Body of pancreas (tissue), 4 donors: Measurements from ENCODE around the gene PFAS. TPM values are rescaled to one million over a fixed set of nuclear protein-coding genes. Genes with fewer than 3 reads are reported as not detected.

Source experiments
- ATAC-seq: fragments of 150-250 bp; one replicate; pipeline ENCODE4 v1.9.1; 2016
- DNase-seq, 4 donors: peaks; one replicate each; pipeline ENCODE4 v3.0.0-alpha.2; 2019
- H3K27ac ChIP-seq, 4 donors: fragments of 200-600 bp; sonication (generic); 1 replicate in 3 of 4; 2 replicates in 1 of 4; pipeline versions ENCODE4 v1.5.1 to v1.6.1; 2016 to 2019; ENCODE audit warnings: mild to moderate bottlenecking in 1 of 4, mixed read lengths in 1 of 4, moderate library complexity in 1 of 4
- H3K27me3 ChIP-seq, 2 donors: fragments of 200-600 bp; sonication (generic); one replicate each; pipeline ENCODE4 v1.6.0; 2016; ENCODE audit warnings: mild to moderate bottlenecking in 1 of 2
- H3K36me3 ChIP-seq, 2 donors: fragments of 200-600 bp; sonication (generic); replicated peaks in 1 of 2; 2 replicates each; pipeline ENCODE4 v1.5.1; 2016; ENCODE audit warnings: low read depth in 2 of 2; ENCODE audit not compliant: insufficient read depth in 1 of 2
- H3K4me1 ChIP-seq: fragments of 200-600 bp; sonication (generic); one replicate; pipeline ENCODE4 v1.6.0; 2016
- H3K4me3 ChIP-seq, 2 donors: fragments of 200-600 bp; sonication (generic); 1 replicate in 1 of 2; 2 replicates in 1 of 2; pipeline ENCODE4 v1.5.1; 2016 to 2019
- H3K9me3 ChIP-seq, 3 donors: fragments of 200-600 bp; sonication (generic); 1 replicate in 2 of 3; 2 replicates in 1 of 3; pipeline ENCODE4 v1.5.1; 2016
- POLR2A ChIP-seq, 3 donors: fragments of 450-650 bp; IDR thresholded peaks; one replicate each; pipeline ENCODE4 v1.6.1; 2016; ENCODE audit warnings: antibody characterized with exemption in 3 of 3, mild to moderate bottlenecking in 2 of 3
- WGBS, 2 donors: methylation state at CpG; one replicate each; pipeline ENCODE4 v1.1.5; 2017; 5-methylcytosine and 5-hydroxymethylcytosine counted together
- intact Hi-C: fragments of 100-400 bp; cut with DNase I; formaldehyde crosslinking; loops from one replicate; pipeline ENCODE4 v1.15.1; 2023
- total RNA-seq, 2 donors: library from RNA; depleted of rRNA; stranded (reverse); fragments of >200 nt; gene quantifications; one replicate each; pipeline ENCODE4 v1.1.0, GENCODE V29; 2016
- TF ChIP-seq, protein P1 (sequence below), 7 experiments: fragments of 450-650 bp in 4 of 7; fragments of 200-600 bp in 3 of 7; sonication (generic) in 3 of 7; IDR thresholded peaks; one replicate each; pipeline ENCODE4 v1.5.1; 2016 to 2019; ENCODE audit warnings: antibody characterized with exemption in 7 of 7

The PFAS gene
- total RNA-seq, 2 donors from 2014 or later: 9.9 to 33.0 TPM

DNA sequence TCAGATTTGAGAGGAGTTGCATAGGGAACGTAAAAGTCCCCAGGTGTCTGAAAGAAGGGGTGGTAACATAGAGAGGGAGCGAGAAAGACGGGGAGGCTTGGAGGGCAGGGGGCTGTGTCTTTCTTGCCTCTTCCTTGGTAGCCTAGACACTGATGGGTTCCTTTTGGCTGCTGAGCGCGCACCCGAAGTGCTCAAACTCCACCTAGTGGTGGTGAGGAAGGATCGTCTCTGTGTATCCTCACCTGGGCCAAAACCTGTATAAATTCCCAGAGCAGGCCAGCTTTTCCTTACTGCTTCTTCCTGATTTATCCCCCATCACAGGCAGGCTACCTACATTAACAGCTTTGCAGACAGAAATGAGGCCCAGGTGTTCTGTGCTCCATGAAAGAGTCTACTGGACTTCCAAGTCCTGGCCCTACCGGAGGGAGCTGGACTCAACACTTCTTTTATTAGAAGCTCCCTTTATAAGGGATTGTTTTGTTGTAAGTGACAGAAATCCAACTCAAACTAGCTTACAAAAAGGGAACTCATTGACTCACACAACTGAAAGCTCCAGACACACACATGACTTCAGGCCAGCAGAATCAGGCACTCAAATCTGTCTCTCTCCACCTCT lies 51.6 kb downstream of the PFAS start:
- ATAC-seq (peak; percentile 96), DNase-seq (peak; percentile 57 to 78 (median 68))
- Histone ChIP-seq H3K27ac (no peak overlapping the region), H3K36me3 (no peaks in the 10 kb centered on the region), H3K4me3 (no peak overlapping the region), H3K4me1 (peaks cover 7% of the 10 kb centered on the region), H3K27me3 (no peaks in the 10 kb centered on the region), H3K9me3 (no peaks in the 10 kb centered on the region)
- intact Hi-C loops: loop anchor here (10.0 kb wide), 1 partner anchor 216 kb away; the partner anchor contains the start of gene ALOX12B
- 10 to 12% methylated on average over 8 of the region's 8 CpGs for WGBS, 2 donors
- no peak for TF ChIP-seq POLR2A (IDR thresholded peaks at IDR 0.05)
- TF ChIP-seq, protein P1, sequence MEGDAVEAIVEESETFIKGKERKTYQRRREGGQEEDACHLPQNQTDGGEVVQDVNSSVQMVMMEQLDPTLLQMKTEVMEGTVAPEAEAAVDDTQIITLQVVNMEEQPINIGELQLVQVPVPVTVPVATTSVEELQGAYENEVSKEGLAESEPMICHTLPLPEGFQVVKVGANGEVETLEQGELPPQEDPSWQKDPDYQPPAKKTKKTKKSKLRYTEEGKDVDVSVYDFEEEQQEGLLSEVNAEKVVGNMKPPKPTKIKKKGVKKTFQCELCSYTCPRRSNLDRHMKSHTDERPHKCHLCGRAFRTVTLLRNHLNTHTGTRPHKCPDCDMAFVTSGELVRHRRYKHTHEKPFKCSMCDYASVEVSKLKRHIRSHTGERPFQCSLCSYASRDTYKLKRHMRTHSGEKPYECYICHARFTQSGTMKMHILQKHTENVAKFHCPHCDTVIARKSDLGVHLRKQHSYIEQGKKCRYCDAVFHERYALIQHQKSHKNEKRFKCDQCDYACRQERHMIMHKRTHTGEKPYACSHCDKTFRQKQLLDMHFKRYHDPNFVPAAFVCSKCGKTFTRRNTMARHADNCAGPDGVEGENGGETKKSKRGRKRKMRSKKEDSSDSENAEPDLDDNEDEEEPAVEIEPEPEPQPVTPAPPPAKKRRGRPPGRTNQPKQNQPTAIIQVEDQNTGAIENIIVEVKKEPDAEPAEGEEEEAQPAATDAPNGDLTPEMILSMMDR (IDR thresholded peaks at IDR 0.05): peak; percentile 73 to 93 (median 87)

DNA sequence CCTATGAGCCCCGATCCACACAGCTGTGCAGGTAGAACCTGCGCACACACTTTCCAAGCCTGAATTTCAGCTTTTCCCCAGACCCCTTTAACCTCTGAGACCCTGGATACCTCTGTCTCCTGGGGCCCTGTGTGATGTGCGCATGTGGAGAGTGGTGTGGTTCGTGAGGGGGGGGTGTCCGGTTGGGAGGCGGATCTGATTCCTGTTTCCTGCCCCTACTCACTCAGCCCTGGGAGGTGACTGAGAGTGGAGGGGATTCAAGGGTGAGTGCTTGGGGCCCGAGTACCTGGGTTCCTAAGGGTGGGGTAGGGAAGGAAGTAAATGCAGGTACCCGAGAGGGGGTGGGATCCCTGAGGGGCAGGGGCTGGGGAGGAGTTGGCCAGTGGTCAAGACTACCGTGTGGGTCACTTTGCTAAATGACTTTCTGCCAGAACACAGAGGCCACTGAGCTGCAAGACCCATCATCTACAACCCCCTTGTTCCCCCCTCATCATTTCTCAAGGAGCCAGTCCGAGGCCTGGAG lies 61.6 kb downstream of the PFAS start:
- Histone ChIP-seq H3K9me3 (no peaks in the 10 kb centered on the region), H3K4me3 (no peak overlapping the region), H3K27me3 (peaks cover 0 to 17% of the 10 kb centered on the region in 2 donors), H3K36me3 (no peaks in the 10 kb centered on the region), H3K4me1 (peaks cover 7% of the 10 kb centered on the region), H3K27ac (peak overlapping the region in 2 of 4 donors; percentile 27 to 50)
- ATAC-seq (peak; percentile 39), DNase-seq (no peak)
- 35 to 42% methylated on average over 10 of the region's 10 CpGs for WGBS, 2 donors
- TF ChIP-seq POLR2A (IDR thresholded peaks at IDR 0.05): no peak
- TF ChIP-seq, protein P1 (IDR thresholded peaks at IDR 0.05): no peak
- intact Hi-C loops: no loop called here

DNA sequence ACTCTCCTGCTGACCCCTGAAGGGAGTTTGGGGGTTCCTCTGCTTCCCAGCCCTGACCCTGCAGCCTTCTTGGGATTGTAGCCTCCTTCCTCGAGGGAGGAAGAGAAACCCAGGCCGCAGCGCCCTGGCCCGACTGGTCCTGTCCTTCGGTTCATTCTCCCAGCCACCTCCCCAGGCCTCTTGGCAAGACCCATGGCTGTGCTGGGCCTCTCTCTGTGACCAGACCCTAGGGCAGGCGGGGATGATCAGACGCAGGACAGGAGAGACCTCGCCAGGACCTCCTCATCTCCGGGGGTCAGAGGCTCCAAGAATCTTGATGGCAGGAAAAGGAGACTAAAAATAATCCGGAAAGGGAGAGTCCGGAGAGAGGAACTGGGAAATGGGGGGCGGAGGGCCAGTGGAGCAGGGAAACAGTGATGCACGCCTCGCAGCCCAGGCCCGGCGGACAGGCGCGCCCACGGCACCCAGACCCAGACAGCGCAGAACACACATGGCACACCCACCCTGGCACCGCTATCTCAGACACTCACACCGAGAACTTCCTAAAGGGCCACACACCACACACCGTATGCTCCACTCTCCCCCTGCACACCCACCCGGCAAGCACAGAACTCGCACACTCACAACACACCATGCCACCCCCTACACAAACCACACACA lies 62.2 kb downstream of the PFAS start:
- WGBS, 2 donors: 69 to 71% methylated on average over 23 to 25 of the region's 25 CpGs
- intact Hi-C loops: no loop called here
- peaks cover 0 to 17% of the 10 kb centered on the region in 2 donors for H3K27me3 ChIP-seq
- no peak for DNase-seq
- H3K9me3 ChIP-seq: no peaks in the 10 kb centered on the region
- no peak for ATAC-seq
- no peak overlapping the region for H3K4me3 ChIP-seq
- H3K36me3 ChIP-seq: no peaks in the 10 kb centered on the region
- peak overlapping the region in 2 of 4 donors; percentile 7 to 27 for H3K27ac ChIP-seq
- peaks cover 7% of the 10 kb centered on the region for H3K4me1 ChIP-seq
- TF ChIP-seq, protein P1 (IDR thresholded peaks at IDR 0.05): no peak
- TF ChIP-seq POLR2A (IDR thresholded peaks at IDR 0.05): no peak

DNA sequence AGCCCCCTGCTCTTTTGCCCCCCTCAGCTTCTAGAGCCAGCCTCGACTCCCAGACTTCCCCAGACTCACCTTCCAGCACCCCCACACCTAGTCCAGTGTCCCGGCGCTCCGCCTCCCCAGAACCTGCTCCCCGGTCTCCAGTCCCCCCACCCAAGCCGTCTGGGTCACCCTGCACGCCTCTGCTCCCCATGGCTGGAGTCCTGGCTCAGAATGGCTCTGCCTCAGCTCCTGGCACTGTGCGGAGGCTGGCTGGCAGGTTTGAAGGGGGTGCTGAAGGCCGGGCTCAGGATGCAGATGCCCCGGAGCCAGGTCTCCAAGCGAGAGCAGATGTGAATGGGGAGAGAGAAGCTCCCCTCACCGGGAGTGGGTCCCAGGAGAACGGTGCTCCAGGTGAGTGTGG lies 63.2 kb downstream of the PFAS start:
- H3K9me3 ChIP-seq: no peaks in the 10 kb centered on the region
- no peak for DNase-seq
- ATAC-seq: no peak
- peaks cover 7% of the 10 kb centered on the region for H3K4me1 ChIP-seq
- H3K4me3 ChIP-seq: no peak overlapping the region
- WGBS, 2 donors: 45 to 62% methylated on average over 8 to 13 of the region's 13 CpGs
- H3K27ac ChIP-seq: no peak overlapping the region
- H3K27me3 ChIP-seq: peaks cover 0 to 17% of the 10 kb centered on the region in 2 donors
- H3K36me3 ChIP-seq: no peaks in the 10 kb centered on the region
- TF ChIP-seq, protein P1 (IDR thresholded peaks at IDR 0.05): no peak
- no peak for TF ChIP-seq POLR2A (IDR thresholded peaks at IDR 0.05)
- intact Hi-C loops: no loop called here
